Heart left ventricle (tissue), 16 donors: ENCODE results near the gene LRRN4. TPM values are rescaled to one million over a fixed set of nuclear protein-coding genes. Genes with fewer than 3 reads are reported as not detected.

ENCODE experiments used
- ATAC-seq, 4 donors: fragments of 200-7000 bp; cut with Tn5 transposase; one replicate each; pipeline ENCODE4 v1.9.1; 2020 to 2022; ENCODE audit warnings: moderate library complexity in 4 of 4, mild to moderate bottlenecking in 3 of 4, moderate number of reproducible peaks in 1 of 4
- DNase-seq, 5 donors: peaks; one replicate each; pipeline ENCODE4 v3.0.0-alpha.2; 2020
- H3K27ac ChIP-seq, 12 donors: fragments of 200-600 bp; sonication (generic) in 4 of 12; one replicate each; pipeline versions ENCODE4 v1.5.0 to v1.8.0; 2016 to 2022; ENCODE audit warnings: mild to moderate bottlenecking in 2 of 12
- H3K27me3 ChIP-seq, 9 donors: fragments of 200-600 bp; sonication (generic) in 2 of 9; one replicate each; pipeline versions ENCODE4 v1.5.1 to v1.8.0; 2016 to 2022; ENCODE audit warnings: mild to moderate bottlenecking in 3 of 9
- H3K36me3 ChIP-seq, 9 donors: fragments of 200-600 bp; sonication (generic) in 2 of 9; one replicate each; pipeline versions ENCODE4 v1.5.0 to v1.8.0; 2018 to 2022; ENCODE audit warnings: mild to moderate bottlenecking in 2 of 9
- H3K4me1 ChIP-seq, 12 donors: fragments of 200-600 bp; sonication (generic) in 4 of 12; one replicate each; pipeline versions ENCODE4 v1.5.0 to v1.8.0; 2016 to 2022; ENCODE audit warnings: mild to moderate bottlenecking in 3 of 12
- H3K4me3 ChIP-seq, 12 donors: fragments of 200-600 bp; sonication (generic) in 4 of 12; one replicate each; pipeline versions ENCODE4 v1.5.0 to v1.8.0; 2017 to 2022; ENCODE audit warnings: mild to moderate bottlenecking in 9 of 12, moderate library complexity in 4 of 12
- H3K9me3 ChIP-seq, 12 donors: fragments of 200-600 bp; sonication (generic) in 4 of 12; one replicate each; pipeline versions ENCODE4 v1.5.0 to v1.8.0; 2016 to 2022; ENCODE audit warnings: mild to moderate bottlenecking in 1 of 12
- CTCF ChIP-seq, 12 donors: fragments of 200-600 bp; sonication (generic) in 4 of 12; IDR thresholded peaks; one replicate each; pipeline versions ENCODE4 v1.5.0 to v1.8.0; 2018 to 2022; ENCODE audit warnings: antibody characterized with exemption in 12 of 12, mild to moderate bottlenecking in 5 of 12
- POLR2A ChIP-seq, 2 donors: fragments of 450-650 bp; IDR thresholded peaks; one replicate each; pipeline ENCODE4 v1.6.1; 2017; ENCODE audit warnings: antibody characterized with exemption in 2 of 2, mild to moderate bottlenecking in 2 of 2, moderate library complexity in 2 of 2
- WGBS, 4 donors: extraction: QIAGEN DNeasy Blood & Tissue Kit in 2 of 4; methylation state at CpG; one replicate each; pipeline versions ENCODE4 v1.1.5 to v1.1.7; 2013 to 2018; 5-methylcytosine and 5-hydroxymethylcytosine counted together
- intact Hi-C, 10 donors: fragments of 100-400 bp; cut with DNase I; formaldehyde crosslinking; loops; one replicate each; pipeline versions ENCODE4 v1.11.1 to v1.14.2; 2022
- polyA plus RNA-seq, 2 donors: library from polyadenylated mRNA; stranded (reverse); fragments of 200-250 nt; gene quantifications; one replicate each; pipeline ENCODE4 v1.2.3, GENCODE V29; 2013
- total RNA-seq, 9 donors: library from RNA; depleted of rRNA in 2 of 9; stranded (reverse); fragments of >200 nt in 2 of 9; fragmentation: NEBNext Ultra II Directional in 3 of 9; extraction: Animal tissue kit (Norgen Biotek cat#: 25700) in 3 of 9; gene quantifications; one replicate each; pipeline versions ENCODE4 v1.1.0 to v1.2.4, GENCODE V29; 2016 to 2023
- donor health status: ischemic (EF 13 %, LVEDD 7.1; RV severe dilation, severe dysfunction).
- donor health status: healthy with polysubstance abuse.
- donor health status: DM: no; HTN: yes; CAD: no.
- donor health status: DM: no; HTN: no; CAD: no.
- donor health status: ischemic (EF 25% LVEDD 6.9; RV normal size, moderate dysfunction).
- donor health status: ischemic (EF 25% LVEDD 5.7; RV mildly dilated, moderate dysfunction).
- donor health status: healthy.
- donor health status: DM: yes; HTN: yes; CAD: no.
- donor health status: ischemic (EF 35%, LVEDD 5.7; RV mildly dilated, moderate dysfunction).
- donor health status: nonischemic (EF 11% LVEDD 7.7; RV severe dilation, severe dysfunction).
- donor health status: DM: yes; HTN: yes; CAD: no.
- donor health status: PGD.
- donor health status: ischemic (EF 29% LVEDD 5.4; RV normal size, mild dysfunction).
- donor health status: nonischemic (EF 23%, LVEDD 6.1; RV moderate dilation, normal function).

LRRN4 gene
- total and polyA plus RNA-seq, 11 donors, result 0.12 to 18.7 (median 0.17) TPM; not detected in 4

- ATAC-seq (peak in 2 of 4 donors; percentile 20 to 38), DNase-seq (no peak)
- Histone ChIP-seq H3K9me3 (no peaks in the 10 kb centered on the region), H3K4me3 (no peak overlapping the region), H3K27me3 (no peaks in the 10 kb centered on the region), H3K4me1 (peaks cover 0 to 5% (median 0%) of the 10 kb centered on the region in 12 donors), H3K27ac (no peak overlapping the region), H3K36me3 (peaks cover 0 to 64% (median 49%) of the 10 kb centered on the region in 9 donors)
- TF ChIP-seq POLR2A (IDR thresholded peaks at IDR 0.05), result no peak
- no peak for TF ChIP-seq CTCF (IDR thresholded peaks at IDR 0.05)
- intact Hi-C loops, result no loop called here
- 69 to 78% (median 75%) methylated on average over 7 of the region's 7 CpGs for WGBS, 4 donors
These were observed 36.0 kb downstream of the LRRN4 start for GRCh38 chr20:6017880-6018279.

- intact Hi-C loops, result no loop called here
- peaks cover 0 to 65% (median 49%) of the 10 kb centered on the region in 9 donors for H3K36me3 ChIP-seq
These were observed 36.4 kb downstream of the LRRN4 start for GRCh38 chr20:6017467-6017866.

DNA sequence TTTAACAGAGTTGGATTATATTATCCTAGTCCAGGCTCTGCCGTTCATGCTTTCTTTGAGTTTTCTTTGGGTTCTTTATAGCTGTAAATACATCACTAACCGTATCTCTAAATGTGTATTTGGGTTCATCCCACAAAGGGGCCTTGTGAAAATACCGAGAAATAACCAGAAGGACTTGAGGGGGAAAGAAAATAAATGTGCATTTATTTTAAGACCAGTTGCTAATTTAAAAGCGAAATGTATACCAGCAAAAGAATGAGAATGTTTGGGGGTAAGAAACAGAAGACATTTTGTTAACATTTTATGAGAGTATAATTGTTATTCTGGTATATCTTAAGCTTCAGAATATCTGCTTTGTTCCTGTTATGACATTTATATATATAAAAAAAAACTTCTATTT, 38.9 kb downstream of the LRRN4 start:
- H3K4me1 ChIP-seq, result peaks cover 0 to 8% (median 0%) of the 10 kb centered on the region in 12 donors
- no peak overlapping the region for H3K4me3 ChIP-seq
- H3K9me3 ChIP-seq, result no peaks in the 10 kb centered on the region
- ATAC-seq (no peak), DNase-seq (no peak)
- intact Hi-C loops, result no loop called here
- no peaks in the 10 kb centered on the region for H3K27me3 ChIP-seq
- 80 to 89% (median 85%) methylated on average over 4 of the region's 4 CpGs for WGBS, 4 donors
- H3K27ac ChIP-seq, result no peak overlapping the region
- no peak for TF ChIP-seq CTCF (IDR thresholded peaks at IDR 0.05)
- TF ChIP-seq POLR2A (IDR thresholded peaks at IDR 0.05), result no peak
- peaks cover 0 to 85% (median 67%) of the 10 kb centered on the region in 9 donors for H3K36me3 ChIP-seq

More at GRCh38 chr20:6017467-6017866, 36.4 kb downstream of the LRRN4 start:
- Histone ChIP-seq H3K27me3 (no peaks in the 10 kb centered on the region), H3K4me1 (peaks cover 0 to 5% (median 0%) of the 10 kb centered on the region in 12 donors), H3K27ac (no peak overlapping the region), H3K9me3 (no peaks in the 10 kb centered on the region), H3K4me3 (no peak overlapping the region)
- DNase-seq (no peak), ATAC-seq (no peak)
- TF ChIP-seq CTCF (IDR thresholded peaks at IDR 0.05), result no peak
- TF ChIP-seq POLR2A (IDR thresholded peaks at IDR 0.05), result no peak

DNA sequence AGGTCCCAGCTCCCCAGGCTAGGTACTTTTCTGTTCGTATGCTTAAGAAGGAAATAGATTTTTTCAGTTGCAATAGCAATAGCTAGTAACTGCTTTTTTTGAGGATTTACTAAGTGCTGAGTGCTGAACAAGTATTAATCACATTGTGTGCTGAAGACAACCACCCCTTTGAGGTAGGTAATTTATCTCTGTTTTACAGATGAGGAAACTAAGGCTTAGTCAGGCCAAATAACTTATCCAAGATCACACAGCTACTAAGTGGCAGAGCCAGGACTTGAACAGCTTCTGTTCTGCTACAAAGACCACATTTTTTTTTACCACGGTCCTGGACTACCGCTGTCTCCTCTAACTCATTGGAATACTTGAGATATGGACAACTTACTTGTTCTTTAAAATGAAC, 39.8 kb downstream of the LRRN4 start:
- Histone ChIP-seq H3K9me3 (no peaks in the 10 kb centered on the region), H3K4me3 (no peak overlapping the region), H3K4me1 (peaks cover 0 to 13% (median 0%) of the 10 kb centered on the region in 12 donors), H3K27me3 (no peaks in the 10 kb centered on the region), H3K36me3 (peaks cover 0 to 90% (median 70%) of the 10 kb centered on the region in 9 donors), H3K27ac (no peak overlapping the region)
- no peak for TF ChIP-seq POLR2A (IDR thresholded peaks at IDR 0.05)
- no peak for TF ChIP-seq CTCF (IDR thresholded peaks at IDR 0.05)
- DNase-seq (no peak), ATAC-seq (no peak)
- intact Hi-C loops, result no loop called here
- WGBS, 4 donors, result 67 to 81% (median 74%) methylated on average over 3 of the region's 3 CpGs
